NT2/D1 (cell line): ENCODE data around the gene HK3.
A peak's percentile ranks its signal among the peaks of the same experiment; 100 is the strongest.

ENCODE experiments used
- DNase-seq: peaks from one replicate; pipeline ENCODE4 v3.0.0-alpha.2; 2011; ENCODE audit warnings: low read depth, low spot score
- H3K27me3 ChIP-seq: 2 replicates; pipeline ENCODE4 v1.6.0; 2011; ENCODE audit warnings: mild to moderate bottlenecking; ENCODE audit not compliant: insufficient read length, insufficient read depth
- H3K36me3 ChIP-seq: 2 replicates; pipeline ENCODE4 v1.6.1; 2011; ENCODE audit warnings: mild to moderate bottlenecking, low read length, mixed read lengths; ENCODE audit not compliant: insufficient read depth, insufficient read length
- H3K4me1 ChIP-seq: 2 replicates; pipeline ENCODE4 v1.5.1; 2011; ENCODE audit not compliant: insufficient read depth, insufficient read length
- H3K4me3 ChIP-seq: 2 replicates; pipeline ENCODE4 v1.5.1; 2011; ENCODE audit warnings: low read depth; ENCODE audit not compliant: insufficient read length
- H3K9ac ChIP-seq: 2 replicates; pipeline ENCODE4 v1.6.0; 2011; ENCODE audit warnings: low read depth; ENCODE audit not compliant: insufficient read length
- H3K9me3 ChIP-seq: 2 replicates; pipeline ENCODE4 v1.5.1; 2011; ENCODE audit warnings: mild to moderate bottlenecking, low read length; ENCODE audit not compliant: insufficient read depth
- SUZ12 ChIP-seq: IDR thresholded peaks from 2 replicates; pipeline ENCODE4 v1.6.1; 2011; ENCODE audit not compliant: insufficient read length, insufficient read depth; ENCODE audit errors: extremely low read depth
- YY1 ChIP-seq: IDR thresholded peaks from 2 replicates; pipeline ENCODE4 v1.6.1; 2011; ENCODE audit not compliant: insufficient read length, insufficient read depth
- ZNF274 ChIP-seq: IDR thresholded peaks from 2 replicates; pipeline ENCODE4 v1.6.1; 2011; ENCODE audit warnings: mild to moderate bottlenecking, low read depth, low read length

Gene HK3

GRCh38 chr5:176845392-176845713 is 53.8 kb downstream of the HK3 start:
- Histone ChIP-seq H3K27me3 (peaks cover 7% of the 10 kb centered on the region), H3K4me1 (peaks cover 9% of the 10 kb centered on the region), H3K9me3 (no peaks in the 10 kb centered on the region), H3K9ac (no peak overlapping the region), H3K4me3 (no peak overlapping the region), H3K36me3 (no peaks in the 10 kb centered on the region)
- DNase-seq, result no peak
- TF ChIP-seq SUZ12 (no peak), YY1 (no peak), ZNF274 (no peak)

- H3K4me3 ChIP-seq, result no peak overlapping the region
- peaks cover 9% of the 10 kb centered on the region for H3K4me1 ChIP-seq
- DNase-seq, result no peak
- H3K9ac ChIP-seq, result no peak overlapping the region
- no peak for TF ChIP-seq ZNF274
- TF ChIP-seq YY1, result no peak
- no peak for TF ChIP-seq SUZ12
- no peaks in the 10 kb centered on the region for H3K9me3 ChIP-seq
- H3K27me3 ChIP-seq, result peaks cover 8% of the 10 kb centered on the region
- H3K36me3 ChIP-seq, result no peaks in the 10 kb centered on the region
Observed at GRCh38 chr5:176844706-176845391, 54.3 kb downstream of the HK3 start.

GRCh38 chr5:176844281-176844680 is 54.9 kb downstream of the HK3 start:
- TF ChIP-seq ZNF274 (no peak), YY1 (no peak), SUZ12 (no peak)
- DNase-seq, result no peak
- no peaks in the 10 kb centered on the region for H3K9me3 ChIP-seq
- H3K9ac ChIP-seq, result no peak overlapping the region
- peaks cover 9% of the 10 kb centered on the region for H3K4me1 ChIP-seq
- no peaks in the 10 kb centered on the region for H3K36me3 ChIP-seq
- H3K4me3 ChIP-seq, result no peak overlapping the region
- H3K27me3 ChIP-seq, result peaks cover 11% of the 10 kb centered on the region

GRCh38 chr5:176843673-176844072 is 55.5 kb downstream of the HK3 start:
- TF ChIP-seq ZNF274 (no peak), SUZ12 (no peak), YY1 (no peak)
- H3K27me3 ChIP-seq, result peaks cover 17% of the 10 kb centered on the region
- no peak overlapping the region for H3K9ac ChIP-seq
- DNase-seq, result no peak
- H3K4me3 ChIP-seq, result no peak overlapping the region
- no peaks in the 10 kb centered on the region for H3K9me3 ChIP-seq
- peaks cover 9% of the 10 kb centered on the region for H3K4me1 ChIP-seq
- no peaks in the 10 kb centered on the region for H3K36me3 ChIP-seq

GRCh38 chr5:176837707-176838115 is 61.4 kb downstream of the HK3 start:
- Histone ChIP-seq H3K4me1 (no peaks in the 10 kb centered on the region), H3K4me3 (no peak overlapping the region), H3K36me3 (no peaks in the 10 kb centered on the region), H3K9ac (no peak overlapping the region), H3K27me3 (peaks cover 65% of the 10 kb centered on the region), H3K9me3 (no peaks in the 10 kb centered on the region)
- TF ChIP-seq SUZ12 (no peak), ZNF274 (no peak), YY1 (no peak)
- peak; percentile 78 for DNase-seq

GRCh38 chr5:176836811-176837706 is 62.1 kb downstream of the HK3 start:
- Histone ChIP-seq H3K36me3 (no peaks in the 10 kb centered on the region), H3K9me3 (no peaks in the 10 kb centered on the region), H3K4me3 (no peak overlapping the region), H3K27me3 (peaks cover 71% of the 10 kb centered on the region), H3K9ac (no peak overlapping the region), H3K4me1 (no peaks in the 10 kb centered on the region)
- TF ChIP-seq SUZ12 (no peak), YY1 (no peak)
- DNase-seq, result no peak

- Histone ChIP-seq H3K4me3 (no peak overlapping the region), H3K36me3 (no peaks in the 10 kb centered on the region), H3K4me1 (peaks cover 2% of the 10 kb centered on the region), H3K27me3 (peaks cover 69% of the 10 kb centered on the region), H3K9ac (no peak overlapping the region), H3K9me3 (no peaks in the 10 kb centered on the region)
- DNase-seq, result no peak
- TF ChIP-seq SUZ12 (no peak), YY1 (no peak), ZNF274 (no peak)
Observed at GRCh38 chr5:176835918-176836317, 63.2 kb downstream of the HK3 start.
